ENCODE data around the gene CLEC16A.

- no peak for TF ChIP-seq EZH2 (IDR thresholded peaks at IDR 0.05; ENCODE audit: borderline replicate concordance, low read depth, low read length, severe bottlenecking)
- no peak for TF ChIP-seq CTCF (IDR thresholded peaks at IDR 0.05; ENCODE audit: borderline replicate concordance, extremely low read depth, low read length, poor library complexity, severe bottlenecking)
Observed at GRCh38 chr16:10988879-10989278, 44.5 kb downstream of the CLEC16A start.
